GM23338 (cell line): ENCODE results near the gene KLF2. TPM values are rescaled to one million over a fixed set of nuclear protein-coding genes. Genes with fewer than 3 reads are reported as not detected.

Experiments
- ATAC-seq: fragments of 200-7000 bp; cut with Tn5 transposase; 3 replicates; pipeline ENCODE4 v1.9.1; 2020
- DNase-seq: peaks from one replicate; pipeline ENCODE4 v3.0.0-alpha.2; 2015; ENCODE audit warnings: low spot score
- H2AFZ ChIP-seq: fragments of 200-600 bp; sonication (generic); 2 replicates; pipeline ENCODE4 v1.8.0; 2016; ENCODE audit warnings: antibody characterized with exemption, mild to moderate bottlenecking, moderate library complexity
- H3F3A ChIP-seq: fragments of 200-600 bp; sonication (generic); replicated peaks from 2 replicates; pipeline ENCODE4 v1.8.0; 2017; ENCODE audit warnings: antibody characterized with exemption, mixed run types, low read depth
- H3K27ac ChIP-seq: fragments of 200-600 bp; sonication (generic); 2 replicates; pipeline ENCODE4 v1.6.1; 2016; ENCODE audit warnings: low read depth
- H3K27me3 ChIP-seq: fragments of 200-600 bp; sonication (generic); 2 replicates; pipeline ENCODE4 v1.8.0; 2016; ENCODE audit warnings: mild to moderate bottlenecking, mixed run types, moderate library complexity; ENCODE audit not compliant: insufficient read depth
- H3K36me3 ChIP-seq: fragments of 200-600 bp; sonication (generic); 2 replicates; pipeline ENCODE4 v1.8.0; 2016; ENCODE audit warnings: mild to moderate bottlenecking; ENCODE audit not compliant: insufficient read depth
- H3K4me1 ChIP-seq: fragments of 200-600 bp; sonication (generic); 2 replicates; pipeline ENCODE4 v1.8.0; 2016; ENCODE audit warnings: mild to moderate bottlenecking, moderate library complexity; ENCODE audit not compliant: insufficient read depth
- H3K4me2 ChIP-seq: fragments of 200-600 bp; sonication (generic); 2 replicates; pipeline ENCODE4 v1.7.1; 2017; ENCODE audit warnings: mixed run types
- H3K4me3 ChIP-seq: fragments of 200-600 bp; sonication (generic); 2 replicates; pipeline ENCODE4 v1.6.1; 2016; ENCODE audit warnings: mixed run types
- H3K79me2 ChIP-seq: fragments of 200-600 bp; sonication (generic); replicated peaks from 2 replicates; pipeline ENCODE4 v1.8.0; 2017; ENCODE audit warnings: mild to moderate bottlenecking; ENCODE audit not compliant: insufficient read depth
- H3K9me2 ChIP-seq: fragments of 200-600 bp; sonication (generic); 2 replicates; pipeline ENCODE4 v1.8.0; 2017; ENCODE audit not compliant: insufficient read depth
- H4K20me1 ChIP-seq: fragments of 200-600 bp; sonication (generic); replicated peaks from 2 replicates; pipeline ENCODE4 v1.8.0; 2017; ENCODE audit warnings: mild to moderate bottlenecking; ENCODE audit not compliant: insufficient read depth
- H3K27ac Mint-ChIP-seq: 2 replicates; pipeline ENCODE4 v1.8.0; 2020; ENCODE audit warnings: inconsistent platforms, mild to moderate bottlenecking, moderate library complexity, mixed read lengths
- H3K27me3 Mint-ChIP-seq: 3 replicates; pipeline ENCODE4 v1.8.0; 2022; ENCODE audit warnings: low read depth, mild to moderate bottlenecking, moderate library complexity, mixed read lengths, inconsistent platforms; ENCODE audit not compliant: insufficient read depth, poor library complexity
- H3K36me3 Mint-ChIP-seq: 3 replicates; pipeline ENCODE4 v1.8.0; 2021; ENCODE audit warnings: low read depth, mild to moderate bottlenecking, inconsistent platforms, moderate library complexity, mixed read lengths
- H3K4me1 Mint-ChIP-seq: 3 replicates; pipeline ENCODE4 v1.8.0; 2020; ENCODE audit warnings: mild to moderate bottlenecking, inconsistent platforms, mixed read lengths
- H3K4me3 Mint-ChIP-seq: 3 replicates; pipeline ENCODE4 v1.8.0; 2021; ENCODE audit warnings: moderate library complexity, mild to moderate bottlenecking, inconsistent platforms, mixed read lengths
- H3K9me3 Mint-ChIP-seq: 3 replicates; pipeline ENCODE4 v1.8.0; 2020; ENCODE audit warnings: moderate library complexity, mild to moderate bottlenecking, inconsistent platforms, mixed read lengths
- CREB1 ChIP-seq: fragments of 250-450 bp; sonication (Bioruptor Pico); IDR thresholded peaks from 2 replicates; pipeline ENCODE4 v1.5.0; 2020; ENCODE audit warnings: low read depth, mild to moderate bottlenecking, moderate library complexity
- EZH2 ChIP-seq: fragments of 200-600 bp; sonication (generic); IDR thresholded peaks from one replicate; pipeline ENCODE4 v1.8.0; 2017; ENCODE audit warnings: antibody characterized with exemption, mild to moderate bottlenecking, low read depth; ENCODE audit not compliant: unreplicated experiment
- EZH2phosphoT487 ChIP-seq: fragments of 200-600 bp; sonication (generic); IDR thresholded peaks from one replicate; pipeline ENCODE4 v1.8.1; 2018; ENCODE audit warnings: antibody characterized with exemption; ENCODE audit not compliant: unreplicated experiment
- JUNB ChIP-seq: IDR thresholded peaks from one replicate; pipeline ENCODE4 v1.6.1; 2016; ENCODE audit warnings: antibody characterized with exemption; ENCODE audit not compliant: unreplicated experiment
- NANOG ChIP-seq: IDR thresholded peaks from 2 replicates; pipeline ENCODE4 v1.6.1; 2016; ENCODE audit warnings: antibody characterized with exemption, borderline replicate concordance
- POLR2AphosphoS5 ChIP-seq: IDR thresholded peaks from 2 replicates; pipeline ENCODE4 v1.6.1; 2016; ENCODE audit warnings: antibody characterized with exemption, low read depth
- STAT1 ChIP-seq: IDR thresholded peaks from one replicate; pipeline ENCODE4 v1.6.1; 2016; ENCODE audit warnings: antibody characterized with exemption; ENCODE audit not compliant: unreplicated experiment
- ZNF114 ChIP-seq: fragments of 250-450 bp; sonication (Bioruptor Pico); IDR thresholded peaks from 2 replicates; pipeline ENCODE4 v1.5.0; 2020; ENCODE audit warnings: mild to moderate bottlenecking, moderate library complexity
- ZNF331 ChIP-seq: fragments of 250-450 bp; sonication (Bioruptor Pico); IDR thresholded peaks from 2 replicates; pipeline ENCODE4 v1.5.0; 2020; ENCODE audit warnings: low read depth, mild to moderate bottlenecking, moderate library complexity
- polyA plus RNA-seq: library from polyadenylated mRNA; unstranded; fragments of >200 nt; fragmentation: Nextera tagmentation; extraction: Ambion mirVana; gene quantifications from 2 replicates; pipeline ENCODE4 v1.2.1, GENCODE V29; 2016
- total RNA-seq: library from RNA; depleted of rRNA; stranded (reverse); fragments of >200 nt; shearing (Covaris generic); gene quantifications from 2 replicates; pipeline ENCODE4 v1.2.3, GENCODE V29; 2014
- TF ChIP-seq, protein P1 (sequence below): IDR thresholded peaks from 2 replicates; pipeline ENCODE4 v1.6.1; 2016; ENCODE audit warnings: antibody characterized with exemption
- TF ChIP-seq, protein P2 (sequence below): fragments of 250-450 bp; sonication (Bioruptor Pico); IDR thresholded peaks from 2 replicates; pipeline ENCODE4 v1.5.0; 2020; ENCODE audit warnings: mild to moderate bottlenecking, moderate library complexity
- TF ChIP-seq, protein P3 (sequence below): IDR thresholded peaks from one replicate; pipeline ENCODE4 v1.6.1; 2018; ENCODE audit warnings: antibody characterized with exemption; ENCODE audit not compliant: unreplicated experiment
- TF ChIP-seq, protein P4 (sequence below), 2 experiments: fragments of 200-600 bp in 1 of 2; sonication (generic) in 1 of 2; conservative IDR thresholded peaks; 2 replicates each; pipeline versions ENCODE4 v1.5.1 to v1.6.1; 2016 to 2017; ENCODE audit warnings: antibody characterized with exemption in 2 of 2, low read depth in 2 of 2, mild to moderate bottlenecking in 2 of 2, moderate library complexity in 1 of 2

The KLF2 gene
- total and polyA plus RNA-seq, 2 experiments from 2014 or later: 0.90 TPM; not detected in 1

DNA sequence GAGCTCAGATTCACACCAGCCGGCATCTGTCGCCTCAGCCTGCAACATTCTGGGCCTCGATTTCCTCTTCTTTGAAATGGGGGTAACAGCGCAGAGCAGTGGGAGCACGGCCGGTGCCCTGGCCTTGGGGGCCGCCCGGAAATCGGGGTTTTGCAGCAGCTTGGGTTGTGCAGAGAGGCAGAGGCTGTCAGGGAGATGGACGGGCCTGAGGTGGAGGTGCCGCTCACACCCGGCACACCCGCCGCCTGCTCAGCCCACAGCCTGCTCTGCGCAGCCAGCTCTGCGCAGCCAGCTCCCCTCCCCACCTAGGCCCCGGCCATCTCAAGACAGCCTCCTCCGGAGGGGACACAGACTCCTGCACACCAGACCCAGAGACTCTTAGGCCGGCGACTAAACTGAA, 10.6 kb downstream of the KLF2 start:
- Histone ChIP-seq H2AFZ (no peak overlapping the region), H3K9me2 (no peaks in the 10 kb centered on the region), H4K20me1 (no peaks in the 10 kb centered on the region), H3K4me3 (no peak overlapping the region), H3F3A (no peaks in the 10 kb centered on the region), H3K4me2 (no peak overlapping the region), H3K27me3 (peaks cover 1% of the 10 kb centered on the region; the same call in 1 of the 2 replicates), H3K4me1 (peaks cover 7% of the 10 kb centered on the region; the same call in 1 of the 2 replicates), H3K27ac (no peak overlapping the region), H3K79me2 (no peaks in the 10 kb centered on the region), H3K36me3 (no peaks in the 10 kb centered on the region)
- DNase-seq (no peak), ATAC-seq (no peak)
- Mint-ChIP-seq H3K4me3 (no peak overlapping the region), H3K27me3 (peaks cover 7% of the 10 kb centered on the region), H3K27ac (no peak overlapping the region), H3K36me3 (no peaks in the 10 kb centered on the region), H3K4me1 (peaks cover 13% of the 10 kb centered on the region), H3K9me3 (no peaks in the 10 kb centered on the region)
- TF ChIP-seq, protein P1, sequence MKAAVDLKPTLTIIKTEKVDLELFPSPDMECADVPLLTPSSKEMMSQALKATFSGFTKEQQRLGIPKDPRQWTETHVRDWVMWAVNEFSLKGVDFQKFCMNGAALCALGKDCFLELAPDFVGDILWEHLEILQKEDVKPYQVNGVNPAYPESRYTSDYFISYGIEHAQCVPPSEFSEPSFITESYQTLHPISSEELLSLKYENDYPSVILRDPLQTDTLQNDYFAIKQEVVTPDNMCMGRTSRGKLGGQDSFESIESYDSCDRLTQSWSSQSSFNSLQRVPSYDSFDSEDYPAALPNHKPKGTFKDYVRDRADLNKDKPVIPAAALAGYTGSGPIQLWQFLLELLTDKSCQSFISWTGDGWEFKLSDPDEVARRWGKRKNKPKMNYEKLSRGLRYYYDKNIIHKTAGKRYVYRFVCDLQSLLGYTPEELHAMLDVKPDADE: no peak
- no peak for TF ChIP-seq STAT1
- TF ChIP-seq CREB1 (CRISPR knock-in tag): no peak
- TF ChIP-seq POLR2AphosphoS5: no peak
- TF ChIP-seq ZNF114: no peak
- TF ChIP-seq EZH2phosphoT487: no peak
- TF ChIP-seq, protein P2, sequence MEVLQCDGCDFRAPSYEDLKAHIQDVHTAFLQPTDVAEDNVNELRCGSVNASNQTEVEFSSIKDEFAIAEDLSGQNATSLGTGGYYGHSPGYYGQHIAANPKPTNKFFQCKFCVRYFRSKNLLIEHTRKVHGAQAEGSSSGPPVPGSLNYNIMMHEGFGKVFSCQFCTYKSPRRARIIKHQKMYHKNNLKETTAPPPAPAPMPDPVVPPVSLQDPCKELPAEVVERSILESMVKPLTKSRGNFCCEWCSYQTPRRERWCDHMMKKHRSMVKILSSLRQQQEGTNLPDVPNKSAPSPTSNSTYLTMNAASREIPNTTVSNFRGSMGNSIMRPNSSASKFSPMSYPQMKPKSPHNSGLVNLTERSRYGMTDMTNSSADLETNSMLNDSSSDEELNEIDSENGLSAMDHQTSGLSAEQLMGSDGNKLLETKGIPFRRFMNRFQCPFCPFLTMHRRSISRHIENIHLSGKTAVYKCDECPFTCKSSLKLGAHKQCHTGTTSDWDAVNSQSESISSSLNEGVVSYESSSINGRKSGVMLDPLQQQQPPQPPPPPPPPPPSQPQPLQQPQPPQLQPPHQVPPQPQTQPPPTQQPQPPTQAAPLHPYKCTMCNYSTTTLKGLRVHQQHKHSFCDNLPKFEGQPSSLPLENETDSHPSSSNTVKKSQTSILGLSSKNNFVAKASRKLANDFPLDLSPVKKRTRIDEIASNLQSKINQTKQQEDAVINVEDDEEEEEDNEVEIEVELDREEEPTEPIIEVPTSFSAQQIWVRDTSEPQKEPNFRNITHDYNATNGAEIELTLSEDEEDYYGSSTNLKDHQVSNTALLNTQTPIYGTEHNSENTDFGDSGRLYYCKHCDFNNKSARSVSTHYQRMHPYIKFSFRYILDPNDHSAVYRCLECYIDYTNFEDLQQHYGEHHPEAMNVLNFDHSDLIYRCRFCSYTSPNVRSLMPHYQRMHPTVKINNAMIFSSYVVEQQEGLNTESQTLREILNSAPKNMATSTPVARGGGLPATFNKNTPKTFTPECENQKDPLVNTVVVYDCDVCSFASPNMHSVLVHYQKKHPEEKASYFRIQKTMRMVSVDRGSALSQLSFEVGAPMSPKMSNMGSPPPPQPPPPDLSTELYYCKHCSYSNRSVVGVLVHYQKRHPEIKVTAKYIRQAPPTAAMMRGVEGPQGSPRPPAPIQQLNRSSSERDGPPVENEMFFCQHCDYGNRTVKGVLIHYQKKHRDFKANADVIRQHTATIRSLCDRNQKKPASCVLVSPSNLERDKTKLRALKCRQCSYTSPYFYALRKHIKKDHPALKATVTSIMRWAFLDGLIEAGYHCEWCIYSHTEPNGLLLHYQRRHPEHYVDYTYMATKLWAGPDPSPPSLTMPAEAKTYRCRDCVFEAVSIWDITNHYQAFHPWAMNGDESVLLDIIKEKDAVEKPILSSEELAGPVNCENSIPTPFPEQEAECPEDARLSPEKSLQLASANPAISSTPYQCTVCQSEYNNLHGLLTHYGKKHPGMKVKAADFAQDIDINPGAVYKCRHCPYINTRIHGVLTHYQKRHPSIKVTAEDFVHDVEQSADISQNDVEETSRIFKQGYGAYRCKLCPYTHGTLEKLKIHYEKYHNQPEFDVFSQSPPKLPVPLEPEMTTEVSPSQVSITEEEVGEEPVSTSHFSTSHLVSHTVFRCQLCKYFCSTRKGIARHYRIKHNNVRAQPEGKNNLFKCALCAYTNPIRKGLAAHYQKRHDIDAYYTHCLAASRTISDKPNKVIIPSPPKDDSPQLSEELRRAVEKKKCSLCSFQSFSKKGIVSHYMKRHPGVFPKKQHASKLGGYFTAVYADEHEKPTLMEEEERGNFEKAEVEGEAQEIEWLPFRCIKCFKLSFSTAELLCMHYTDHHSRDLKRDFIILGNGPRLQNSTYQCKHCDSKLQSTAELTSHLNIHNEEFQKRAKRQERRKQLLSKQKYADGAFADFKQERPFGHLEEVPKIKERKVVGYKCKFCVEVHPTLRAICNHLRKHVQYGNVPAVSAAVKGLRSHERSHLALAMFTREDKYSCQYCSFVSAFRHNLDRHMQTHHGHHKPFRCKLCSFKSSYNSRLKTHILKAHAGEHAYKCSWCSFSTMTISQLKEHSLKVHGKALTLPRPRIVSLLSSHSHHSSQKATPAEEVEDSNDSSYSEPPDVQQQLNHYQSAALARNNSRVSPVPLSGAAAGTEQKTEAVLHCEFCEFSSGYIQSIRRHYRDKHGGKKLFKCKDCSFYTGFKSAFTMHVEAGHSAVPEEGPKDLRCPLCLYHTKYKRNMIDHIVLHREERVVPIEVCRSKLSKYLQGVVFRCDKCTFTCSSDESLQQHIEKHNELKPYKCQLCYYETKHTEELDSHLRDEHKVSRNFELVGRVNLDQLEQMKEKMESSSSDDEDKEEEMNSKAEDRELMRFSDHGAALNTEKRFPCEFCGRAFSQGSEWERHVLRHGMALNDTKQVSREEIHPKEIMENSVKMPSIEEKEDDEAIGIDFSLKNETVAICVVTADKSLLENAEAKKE (CRISPR knock-in tag): no peak
- TF ChIP-seq NANOG: no peak
- TF ChIP-seq, protein P3, sequence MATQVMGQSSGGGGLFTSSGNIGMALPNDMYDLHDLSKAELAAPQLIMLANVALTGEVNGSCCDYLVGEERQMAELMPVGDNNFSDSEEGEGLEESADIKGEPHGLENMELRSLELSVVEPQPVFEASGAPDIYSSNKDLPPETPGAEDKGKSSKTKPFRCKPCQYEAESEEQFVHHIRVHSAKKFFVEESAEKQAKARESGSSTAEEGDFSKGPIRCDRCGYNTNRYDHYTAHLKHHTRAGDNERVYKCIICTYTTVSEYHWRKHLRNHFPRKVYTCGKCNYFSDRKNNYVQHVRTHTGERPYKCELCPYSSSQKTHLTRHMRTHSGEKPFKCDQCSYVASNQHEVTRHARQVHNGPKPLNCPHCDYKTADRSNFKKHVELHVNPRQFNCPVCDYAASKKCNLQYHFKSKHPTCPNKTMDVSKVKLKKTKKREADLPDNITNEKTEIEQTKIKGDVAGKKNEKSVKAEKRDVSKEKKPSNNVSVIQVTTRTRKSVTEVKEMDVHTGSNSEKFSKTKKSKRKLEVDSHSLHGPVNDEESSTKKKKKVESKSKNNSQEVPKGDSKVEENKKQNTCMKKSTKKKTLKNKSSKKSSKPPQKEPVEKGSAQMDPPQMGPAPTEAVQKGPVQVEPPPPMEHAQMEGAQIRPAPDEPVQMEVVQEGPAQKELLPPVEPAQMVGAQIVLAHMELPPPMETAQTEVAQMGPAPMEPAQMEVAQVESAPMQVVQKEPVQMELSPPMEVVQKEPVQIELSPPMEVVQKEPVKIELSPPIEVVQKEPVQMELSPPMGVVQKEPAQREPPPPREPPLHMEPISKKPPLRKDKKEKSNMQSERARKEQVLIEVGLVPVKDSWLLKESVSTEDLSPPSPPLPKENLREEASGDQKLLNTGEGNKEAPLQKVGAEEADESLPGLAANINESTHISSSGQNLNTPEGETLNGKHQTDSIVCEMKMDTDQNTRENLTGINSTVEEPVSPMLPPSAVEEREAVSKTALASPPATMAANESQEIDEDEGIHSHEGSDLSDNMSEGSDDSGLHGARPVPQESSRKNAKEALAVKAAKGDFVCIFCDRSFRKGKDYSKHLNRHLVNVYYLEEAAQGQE: no peak
- no peak for TF ChIP-seq EZH2
- no peak for TF ChIP-seq ZNF331 (CRISPR knock-in tag)
- TF ChIP-seq, protein P4, sequence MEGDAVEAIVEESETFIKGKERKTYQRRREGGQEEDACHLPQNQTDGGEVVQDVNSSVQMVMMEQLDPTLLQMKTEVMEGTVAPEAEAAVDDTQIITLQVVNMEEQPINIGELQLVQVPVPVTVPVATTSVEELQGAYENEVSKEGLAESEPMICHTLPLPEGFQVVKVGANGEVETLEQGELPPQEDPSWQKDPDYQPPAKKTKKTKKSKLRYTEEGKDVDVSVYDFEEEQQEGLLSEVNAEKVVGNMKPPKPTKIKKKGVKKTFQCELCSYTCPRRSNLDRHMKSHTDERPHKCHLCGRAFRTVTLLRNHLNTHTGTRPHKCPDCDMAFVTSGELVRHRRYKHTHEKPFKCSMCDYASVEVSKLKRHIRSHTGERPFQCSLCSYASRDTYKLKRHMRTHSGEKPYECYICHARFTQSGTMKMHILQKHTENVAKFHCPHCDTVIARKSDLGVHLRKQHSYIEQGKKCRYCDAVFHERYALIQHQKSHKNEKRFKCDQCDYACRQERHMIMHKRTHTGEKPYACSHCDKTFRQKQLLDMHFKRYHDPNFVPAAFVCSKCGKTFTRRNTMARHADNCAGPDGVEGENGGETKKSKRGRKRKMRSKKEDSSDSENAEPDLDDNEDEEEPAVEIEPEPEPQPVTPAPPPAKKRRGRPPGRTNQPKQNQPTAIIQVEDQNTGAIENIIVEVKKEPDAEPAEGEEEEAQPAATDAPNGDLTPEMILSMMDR (conservative IDR thresholded peaks at IDR 0.05; ENCODE audit: low read depth in 2 of 2): no peak
- TF ChIP-seq JUNB: no peak
